Measurements from ENCODE around the gene TGFB1I1.

The TGFB1I1 gene

DNA sequence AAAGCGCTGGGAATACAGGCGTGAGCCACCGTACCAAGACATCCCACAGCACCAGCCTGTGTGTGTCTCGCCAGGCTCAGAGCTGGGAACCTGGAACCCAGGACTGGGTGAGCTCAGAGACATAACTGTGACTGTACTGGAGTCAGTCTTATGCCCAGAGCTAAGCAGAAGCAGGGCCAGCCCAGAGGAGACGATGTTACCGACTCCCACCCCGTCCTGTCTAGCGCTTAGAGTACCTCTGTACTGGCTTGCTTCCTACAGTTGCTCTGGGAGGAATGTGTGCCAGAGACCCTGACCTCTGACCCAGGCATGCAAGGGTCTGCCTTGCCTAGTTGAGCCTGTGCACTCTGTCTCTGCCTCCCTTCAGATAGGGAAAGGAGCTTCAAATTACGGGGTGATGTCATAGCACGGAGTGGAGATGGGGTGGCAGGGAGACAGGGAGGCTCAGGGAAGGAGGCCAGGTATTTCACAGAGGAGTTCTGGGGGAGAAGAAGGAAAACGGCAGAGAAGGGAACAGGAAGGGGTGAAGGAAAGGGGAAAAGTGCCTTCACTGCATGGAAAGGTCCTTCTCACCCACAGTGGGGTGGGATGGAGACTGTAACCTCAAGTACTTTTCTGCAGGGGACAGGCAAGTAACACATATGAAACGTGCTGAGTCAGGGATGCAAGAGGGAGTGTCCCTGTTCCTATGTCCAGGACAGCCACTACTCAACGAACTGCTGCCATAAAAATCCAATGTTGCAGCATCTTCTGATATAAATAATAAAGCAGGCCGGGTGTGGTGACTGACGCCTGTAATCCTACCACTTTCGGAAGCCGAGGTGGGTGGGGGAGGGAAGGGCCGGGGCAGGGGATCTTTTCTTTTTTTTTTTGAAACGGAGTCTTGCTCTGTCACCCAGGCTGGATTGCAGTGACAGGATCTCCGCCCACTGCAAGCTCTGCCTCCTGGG, 18.4 kb upstream of the TGFB1I1 start:
- DNase-seq = no peak

- DNase-seq = no peak
Measured at GRCh38 chr16:31455601-31456314, 16.2 kb upstream of the TGFB1I1 start.

GRCh38 chr16:31456988-31457360, 15.0 kb upstream of the TGFB1I1 start:
- DNase-seq = no peak

- DNase-seq = no peak
Measured at GRCh38 chr16:31458073-31458843, 13.7 kb upstream of the TGFB1I1 start.

GRCh38 chr16:31458844-31459686, 12.9 kb upstream of the TGFB1I1 start, which contains the start of gene ARMC5:
ARMC5 (plus strand) TSS chr16:31459501; CDS start chr16:31459525, 24 bp downstream.
- DNase-seq = peak; percentile 94 to 97

DNA sequence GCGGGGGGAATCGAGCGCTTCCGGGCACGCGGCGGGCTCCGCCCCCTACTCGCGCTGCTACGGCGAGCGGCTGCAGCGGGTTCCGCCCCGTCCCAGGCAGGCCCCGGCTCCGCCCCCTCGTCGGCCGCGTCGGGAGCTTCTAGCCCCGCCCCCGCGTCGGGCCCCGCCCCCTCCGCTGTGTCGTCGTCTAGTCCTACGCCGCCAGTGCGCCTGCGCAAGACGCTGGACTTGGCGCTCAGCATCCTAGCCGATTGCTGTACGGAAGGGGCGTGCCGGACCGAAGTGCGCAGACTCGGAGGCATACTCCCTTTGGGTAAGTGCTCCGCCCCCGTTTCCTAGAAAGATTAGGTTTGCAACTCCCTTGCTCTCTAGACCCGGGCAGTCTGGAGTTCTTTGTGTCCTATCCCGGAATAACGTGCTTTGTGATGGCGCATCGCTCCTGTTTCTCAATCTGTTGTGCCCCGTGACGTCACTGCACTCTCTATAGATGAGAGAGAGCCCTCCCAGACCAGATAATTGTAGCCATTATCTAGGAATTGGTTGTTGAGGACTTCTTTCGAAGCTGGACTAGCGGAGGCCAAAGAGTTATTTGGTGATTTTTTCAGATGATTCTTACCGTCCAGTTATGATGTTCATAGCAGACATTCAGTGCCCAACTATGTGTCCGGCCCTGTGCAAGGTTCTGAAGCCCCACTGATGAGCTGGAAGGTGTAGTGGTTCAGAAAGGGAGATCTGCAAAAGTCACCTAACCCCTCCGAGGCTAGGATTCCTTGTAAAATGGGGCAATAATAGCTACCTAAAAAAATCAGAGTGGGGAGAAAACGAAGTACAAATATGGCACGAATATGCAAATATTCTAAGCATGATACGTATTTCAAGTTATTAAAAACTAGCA, 12.0 kb upstream of the TGFB1I1 start:
- DNase-seq = peak; percentile 96 to 99

DNA sequence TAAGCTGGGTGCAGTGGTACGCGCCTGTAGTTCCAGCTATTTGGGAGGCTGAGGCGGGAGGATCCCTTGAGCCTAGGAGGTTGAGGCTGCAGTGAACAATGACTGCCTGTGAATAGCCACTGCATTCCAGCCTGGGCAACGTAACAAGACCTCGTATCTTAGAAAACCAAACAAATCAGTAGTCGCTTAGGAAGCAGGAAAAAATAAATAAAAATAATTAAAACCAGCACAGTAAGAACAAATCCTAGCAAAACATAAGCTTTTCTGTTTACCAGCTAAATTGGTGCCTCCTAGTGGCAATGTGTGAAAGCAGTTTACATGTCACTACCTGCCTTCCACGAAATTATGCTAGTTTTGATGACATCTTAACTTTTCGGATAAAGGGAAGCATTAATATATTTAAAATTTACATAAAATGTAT, 11.4 kb upstream of the TGFB1I1 start:
- peak in 1 of 2 experiments; percentile 37 for DNase-seq

DNA sequence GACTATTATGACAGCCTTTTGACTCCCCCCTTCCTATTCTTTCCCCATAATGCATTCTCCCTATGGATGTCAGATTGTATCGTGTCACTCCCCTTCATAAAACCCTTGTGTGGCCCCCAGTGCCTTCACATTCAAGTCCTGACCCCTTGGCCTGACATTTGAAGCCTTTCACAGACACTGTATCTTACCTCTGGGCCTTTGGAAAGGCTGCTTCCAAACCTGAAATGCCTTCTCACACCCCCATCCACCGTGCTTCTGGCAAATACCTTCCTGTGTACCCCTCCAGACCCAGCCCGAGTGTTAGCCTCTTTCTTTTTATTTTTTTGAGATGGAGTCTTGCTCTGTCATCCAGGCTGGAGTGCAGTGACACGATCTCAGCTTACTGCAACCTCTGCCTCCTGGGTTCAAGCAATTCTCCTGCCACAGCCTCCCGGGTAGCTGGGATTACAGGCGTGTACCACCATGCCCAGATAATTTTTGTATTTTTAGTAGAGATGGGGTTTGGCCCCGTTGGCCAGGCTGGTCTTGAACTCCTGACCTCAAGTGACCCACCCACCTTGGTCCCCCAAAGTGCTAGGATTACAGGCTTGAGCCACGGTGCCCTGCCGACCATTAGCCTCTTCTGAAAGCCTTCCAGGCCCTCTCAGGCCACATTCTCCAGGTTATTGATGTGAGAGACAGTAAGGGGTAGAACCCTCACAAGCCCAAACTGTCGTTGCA, 10.6 kb upstream of the TGFB1I1 start:
- no peak for DNase-seq

DNA sequence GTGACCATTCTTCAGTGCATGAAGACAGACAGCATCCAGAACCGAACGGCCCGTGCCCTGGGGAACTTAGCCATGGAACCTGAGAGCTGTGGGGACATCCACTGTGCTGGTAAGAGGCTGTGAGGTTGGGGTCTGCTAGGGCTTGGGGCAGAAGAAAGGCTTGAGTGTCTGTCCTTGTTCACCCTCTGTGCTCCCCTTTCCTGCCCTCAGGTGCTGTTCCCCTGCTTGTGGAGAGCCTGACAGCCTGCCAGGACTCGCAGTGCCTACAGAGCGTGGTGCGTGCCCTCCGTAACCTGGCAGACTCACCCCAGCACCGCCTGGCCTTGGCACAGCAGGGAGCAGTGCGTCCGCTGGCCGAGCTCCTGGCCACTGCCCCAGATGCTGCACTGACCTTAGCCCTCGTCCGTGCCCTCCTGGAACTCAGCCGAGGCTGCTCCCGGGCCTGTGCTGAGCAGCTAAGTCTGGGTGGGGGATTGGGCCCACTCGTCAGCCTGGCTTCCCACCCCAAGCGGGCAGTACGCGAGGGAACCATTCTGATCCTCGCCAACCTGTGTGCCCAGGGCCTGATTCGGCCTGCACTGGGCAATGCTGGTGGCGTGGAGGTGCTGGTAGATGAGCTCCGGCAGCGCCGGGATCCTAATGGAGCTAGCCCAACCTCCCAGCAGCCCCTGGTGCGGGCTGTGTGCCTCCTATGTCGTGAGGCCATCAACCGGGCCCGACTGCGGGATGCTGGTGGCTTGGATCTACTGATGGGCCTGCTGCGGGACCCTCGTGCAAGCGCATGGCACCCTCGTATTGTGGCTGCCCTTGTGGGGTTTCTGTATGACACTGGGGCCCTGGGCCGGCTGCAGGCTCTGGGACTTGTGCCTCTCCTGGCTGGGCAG, 9.8 kb upstream of the TGFB1I1 start:
- DNase-seq = no peak

GRCh38 chr16:31464348-31464769, 7.6 kb upstream of the TGFB1I1 start:
- no peak for DNase-seq

- DNase-seq = no peak
Measured at GRCh38 chr16:31464781-31465260, 7.1 kb upstream of the TGFB1I1 start.

DNA sequence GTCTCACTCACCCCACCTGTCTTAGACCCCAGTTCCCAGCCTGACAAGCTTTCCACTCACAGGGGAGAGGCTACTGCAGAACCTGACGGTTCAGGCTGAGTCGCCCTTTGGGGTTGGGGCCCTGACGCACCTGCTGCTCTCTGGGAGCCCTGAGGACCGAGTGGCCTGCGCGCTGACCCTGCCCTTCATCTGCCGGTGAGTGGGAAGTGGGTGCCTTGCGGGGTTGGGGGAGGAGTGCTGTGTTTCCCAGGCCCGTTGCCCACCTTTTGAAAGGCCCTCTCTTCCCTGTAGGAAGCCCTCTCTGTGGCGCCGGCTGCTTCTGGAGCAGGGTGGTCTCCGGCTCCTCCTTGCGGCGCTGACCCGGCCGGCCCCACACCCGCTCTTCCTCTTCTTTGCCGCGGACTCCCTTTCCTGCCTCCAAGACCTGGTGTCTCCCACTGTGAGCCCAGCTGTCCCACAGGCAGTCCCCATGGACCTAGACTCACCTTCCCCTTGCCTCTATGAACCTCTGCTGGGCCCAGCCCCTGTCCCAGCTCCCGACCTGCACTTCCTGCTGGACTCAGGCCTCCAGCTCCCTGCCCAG, 6.1 kb upstream of the TGFB1I1 start:
- DNase-seq = no peak

- DNase-seq = no peak
Measured at GRCh38 chr16:31466381-31466841, 5.5 kb upstream of the TGFB1I1 start.

GRCh38 chr16:31467151-31467773, 4.7 kb upstream of the TGFB1I1 start:
- no peak for DNase-seq

- DNase-seq = no peak
Measured at GRCh38 chr16:31467858-31468257, 4.1 kb upstream of the TGFB1I1 start.

DNA sequence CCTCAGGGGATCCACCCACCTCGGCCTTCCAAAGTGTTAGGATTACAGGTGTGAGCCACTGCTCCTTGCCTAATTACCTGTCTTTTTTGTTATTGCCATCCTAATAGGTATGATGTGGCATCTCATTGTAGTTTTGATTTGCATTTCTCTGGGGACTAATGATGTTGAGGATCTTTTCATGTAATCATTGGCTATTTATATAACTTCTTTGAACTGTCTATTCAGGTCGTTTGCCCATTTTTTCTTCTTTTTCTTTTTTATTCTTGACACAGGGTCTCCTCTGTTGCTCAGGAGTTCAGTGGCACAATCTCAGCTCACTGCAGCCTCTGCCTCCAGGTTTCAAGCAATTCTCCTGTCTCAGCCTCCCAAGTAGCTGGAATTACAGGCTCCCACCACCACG, 1.3 kb upstream of the TGFB1I1 start:
- DNase-seq = no peak

DNA sequence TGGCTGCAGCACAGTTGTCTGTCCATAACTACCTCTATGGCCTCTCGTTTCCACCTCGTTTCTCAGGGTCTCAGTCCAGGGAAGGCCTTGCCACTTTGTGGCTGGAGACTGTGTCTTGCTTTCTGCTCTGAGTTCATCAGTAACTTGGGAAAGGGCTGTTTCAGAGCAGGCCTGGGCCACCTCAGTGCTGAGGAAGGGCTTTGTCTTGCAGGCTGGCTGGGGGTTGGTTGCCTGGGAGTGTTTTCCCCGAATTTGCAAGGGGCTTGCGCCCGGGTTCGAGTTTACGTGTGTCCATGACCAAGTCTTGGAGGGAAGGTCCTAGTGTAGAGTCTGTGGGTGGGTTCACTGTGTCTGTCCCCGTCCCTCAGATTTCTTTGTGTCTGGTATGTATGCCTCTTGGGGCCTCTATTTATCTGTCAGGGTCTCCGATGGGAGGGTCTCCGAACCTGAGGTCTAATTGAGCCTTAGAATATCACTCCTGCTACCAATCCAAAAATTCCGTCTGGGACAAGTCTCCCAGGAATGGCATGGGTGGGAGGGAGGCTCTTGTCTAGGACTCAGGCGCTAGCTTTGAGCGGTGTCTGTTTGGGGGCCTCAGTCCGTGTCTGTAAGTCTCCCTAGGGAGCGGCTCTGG, 594 bp upstream of the TGFB1I1 start:
- no peak for DNase-seq

Measured in NCI-H446 (cell line).